ENCODE measurements around the gene TMEM63A.

The TMEM63A gene

GRCh38 chr1:225863167-225863566 lies 19.0 kb downstream of the TMEM63A start:
- no peak for DNase-seq

- no peak for DNase-seq
Observed at GRCh38 chr1:225862581-225862950, 19.6 kb downstream of the TMEM63A start.

DNA sequence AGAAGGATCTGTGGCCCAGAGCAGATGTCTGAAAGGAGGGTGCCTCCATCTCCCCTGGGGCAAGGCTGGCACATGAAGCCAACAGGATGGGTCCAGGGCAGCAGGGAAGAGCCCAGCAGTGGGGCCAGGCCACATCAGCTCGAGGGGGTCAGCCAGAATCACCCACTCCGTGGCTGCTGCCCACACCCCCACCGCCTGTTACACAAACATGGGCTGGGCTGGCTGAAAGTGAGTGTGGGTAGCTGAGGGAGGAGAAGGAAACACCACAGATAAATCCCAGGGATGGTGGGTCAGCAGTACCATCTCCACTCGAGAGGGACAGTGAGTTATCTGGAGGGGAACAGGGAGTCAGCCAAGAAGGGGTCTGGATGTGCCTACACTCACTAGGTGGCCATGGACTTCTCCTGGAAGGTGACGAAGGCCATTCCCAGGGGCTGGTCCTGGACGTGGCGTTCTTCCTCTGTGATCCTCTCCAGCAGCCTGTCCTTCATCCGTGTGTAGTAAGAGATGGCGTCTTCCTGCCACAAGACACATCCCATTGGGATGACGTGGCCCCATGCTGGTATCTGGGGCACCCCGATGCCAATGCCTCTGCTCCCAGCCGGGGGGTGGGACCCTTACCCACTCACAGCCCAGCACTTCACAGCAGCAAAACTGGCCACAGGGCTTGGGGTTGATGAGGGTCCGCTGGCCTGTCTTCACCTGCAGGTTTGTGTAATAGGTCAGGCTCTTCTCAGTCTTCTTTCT lies 20.2 kb downstream of the TMEM63A start:
- DNase-seq = no peak

- no peak for DNase-seq
Observed at GRCh38 chr1:225860876-225861441, 21.2 kb downstream of the TMEM63A start.

GRCh38 chr1:225860107-225860506 lies 22.1 kb downstream of the TMEM63A start:
- DNase-seq = no peak

GRCh38 chr1:225859151-225859550 lies 23.0 kb downstream of the TMEM63A start:
- DNase-seq = no peak

GRCh38 chr1:225857256-225857655 lies 24.9 kb downstream of the TMEM63A start:
- no peak for DNase-seq

DNA sequence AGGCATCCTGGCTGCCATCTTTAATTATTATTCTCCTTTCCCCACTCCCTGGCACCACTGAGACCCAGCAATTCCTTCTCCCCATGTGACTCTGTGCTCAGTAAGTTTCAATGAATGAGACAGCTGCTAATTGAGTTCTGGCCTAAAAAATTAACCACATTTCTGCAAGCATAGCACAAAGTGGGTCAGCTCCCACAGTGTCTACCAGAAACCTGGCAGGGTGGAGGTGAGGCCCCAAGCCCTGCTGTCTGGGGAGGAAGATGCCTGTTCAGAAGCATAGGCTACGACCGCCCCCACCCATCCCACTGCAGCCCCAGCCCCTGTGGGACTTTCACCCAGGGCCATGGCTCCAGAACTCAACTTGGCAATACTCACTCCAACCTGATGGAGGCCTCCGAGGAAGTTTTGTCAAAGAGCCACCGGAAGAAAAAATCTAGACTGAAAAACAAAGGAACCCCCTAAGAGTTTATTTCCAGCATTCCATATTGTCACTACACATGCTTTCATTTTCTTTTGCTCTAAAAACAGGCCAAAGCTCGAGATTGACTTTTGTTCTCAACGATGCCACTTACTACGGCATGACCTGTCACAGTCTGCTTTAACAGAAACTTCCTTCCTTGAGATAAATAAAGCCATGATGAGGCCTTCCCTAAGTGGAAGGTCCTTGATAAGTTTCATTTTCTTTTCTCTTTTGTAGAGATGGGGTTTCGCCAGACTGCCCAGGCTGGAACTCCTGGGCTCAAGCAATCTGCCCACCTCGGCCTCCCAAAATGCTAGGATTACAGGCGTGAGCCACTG lies 26.5 kb downstream of the TMEM63A start:
- DNase-seq = no peak

DNA sequence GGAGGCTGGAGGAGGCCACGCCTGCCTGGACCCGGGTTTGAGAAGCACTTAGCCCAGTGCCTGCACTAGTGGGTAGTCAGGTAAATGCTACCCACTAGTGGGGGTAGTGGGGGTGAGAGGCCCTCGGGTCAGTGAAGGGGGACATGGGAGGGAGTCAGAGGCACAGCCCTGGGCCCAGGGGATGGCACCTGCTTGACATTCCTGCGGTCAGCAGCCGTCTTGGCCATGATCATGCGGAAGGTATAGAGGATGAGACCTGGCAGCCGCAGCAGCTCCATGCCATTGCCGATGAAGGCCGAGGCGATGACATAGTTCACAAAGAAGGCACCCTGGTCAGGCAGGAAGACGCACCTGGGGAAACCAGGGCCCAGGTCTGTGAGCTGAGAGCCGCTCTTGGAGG lies 28.7 kb downstream of the TMEM63A start:
- no peak for DNase-seq

DNA sequence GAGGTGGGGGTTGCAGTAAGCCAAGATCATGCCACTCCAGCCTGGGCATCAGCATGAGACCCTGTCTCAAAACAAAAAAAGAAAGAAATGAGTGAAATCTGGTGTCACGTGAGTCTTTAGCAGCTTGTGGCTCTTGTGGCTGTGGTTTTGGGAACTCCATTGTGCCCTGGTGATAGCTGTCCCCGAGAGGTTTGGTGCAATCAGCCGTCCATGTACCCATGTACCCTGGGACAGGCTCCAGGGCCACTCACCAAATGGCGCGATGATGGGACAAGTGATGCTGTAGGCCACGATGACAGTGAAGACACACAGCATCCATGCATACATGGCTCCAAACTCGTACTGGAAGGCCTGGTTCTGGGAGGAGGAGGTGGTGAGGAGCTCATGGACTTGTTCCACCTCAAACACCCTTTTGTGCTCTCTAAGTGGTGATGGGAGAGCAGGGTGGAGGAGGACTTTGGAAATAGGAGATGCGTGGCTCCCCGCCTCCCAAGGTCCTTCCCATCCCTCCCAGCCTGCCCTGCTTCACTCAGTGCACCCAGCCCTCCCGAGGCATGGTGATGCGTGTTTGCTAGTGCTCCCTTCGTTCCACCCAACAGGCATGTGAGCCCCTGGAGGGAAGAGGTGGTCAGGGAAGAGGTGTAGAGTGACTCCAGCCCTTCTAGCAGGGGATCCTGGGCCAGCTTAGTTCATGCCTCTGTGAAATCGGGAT lies 29.6 kb downstream of the TMEM63A start:
- DNase-seq = no peak

- DNase-seq = no peak
Observed at GRCh38 chr1:225851805-225852204, 30.4 kb downstream of the TMEM63A start.

- no peak for DNase-seq
Observed at GRCh38 chr1:225850370-225850769, 31.8 kb downstream of the TMEM63A start.

DNA sequence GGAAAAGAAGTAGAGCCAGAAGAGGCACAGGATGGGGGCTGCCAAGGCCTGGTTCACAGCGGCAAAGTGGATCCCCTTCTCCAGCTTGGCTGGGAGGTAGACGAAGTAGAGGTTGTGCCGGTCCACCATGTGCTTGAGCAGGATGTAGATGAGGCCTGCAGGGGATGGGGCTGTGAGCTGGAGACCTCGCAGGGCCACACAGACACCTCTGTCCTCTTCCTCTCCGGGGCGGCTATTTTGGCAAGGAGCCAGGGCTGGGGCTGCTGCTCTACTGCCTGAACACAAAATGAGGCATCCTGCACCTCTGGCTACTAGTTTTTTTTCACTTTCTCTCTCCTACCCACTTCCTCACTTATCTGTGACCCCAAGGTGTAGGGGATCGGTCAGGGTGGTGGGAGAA lies 32.3 kb downstream of the TMEM63A start:
- no peak for DNase-seq

DNA sequence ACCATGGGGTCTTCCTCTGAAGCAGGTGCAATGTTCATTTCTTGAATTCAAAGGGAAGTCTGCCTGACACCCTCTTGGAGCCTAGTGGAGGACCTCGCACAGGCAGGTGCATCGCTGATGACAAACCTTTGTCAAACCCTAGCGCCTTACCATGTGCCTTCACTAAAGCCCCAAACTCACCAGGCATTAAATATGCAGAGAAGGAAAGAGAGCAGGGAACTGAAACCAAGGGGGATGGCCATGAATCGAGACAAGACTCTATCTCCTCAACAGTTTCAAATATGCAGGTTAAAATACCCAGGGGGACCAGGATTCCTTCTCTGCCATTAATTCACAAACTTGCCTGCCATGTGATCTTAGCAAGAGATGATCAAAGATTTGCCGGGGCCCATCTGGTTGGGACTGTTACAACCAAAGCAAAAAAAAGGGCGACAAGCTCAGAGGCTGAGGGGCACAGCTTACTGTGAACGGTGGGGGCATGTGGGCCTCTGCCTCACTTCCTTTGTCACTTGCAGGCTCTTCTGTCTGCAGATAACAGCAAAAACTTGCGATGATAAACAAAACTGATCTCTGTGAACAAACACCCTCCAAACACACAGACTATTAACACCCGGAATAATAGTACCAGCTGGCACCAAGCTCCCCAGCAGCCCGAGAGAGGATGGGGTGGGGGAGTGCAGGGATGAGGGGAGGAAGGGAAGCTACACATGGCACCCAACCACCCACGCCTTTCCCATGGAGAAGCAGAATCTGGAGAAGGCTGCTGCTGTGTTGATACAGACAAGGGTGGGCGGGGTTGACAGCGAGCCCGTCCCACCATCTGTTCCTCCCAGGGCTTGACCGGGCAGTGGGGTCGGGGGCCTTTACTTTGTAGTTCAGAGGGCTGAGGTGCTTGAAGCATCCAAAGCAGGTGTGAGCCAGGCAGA lies 33.9 kb downstream of the TMEM63A start:
- DNase-seq = no peak

DNA sequence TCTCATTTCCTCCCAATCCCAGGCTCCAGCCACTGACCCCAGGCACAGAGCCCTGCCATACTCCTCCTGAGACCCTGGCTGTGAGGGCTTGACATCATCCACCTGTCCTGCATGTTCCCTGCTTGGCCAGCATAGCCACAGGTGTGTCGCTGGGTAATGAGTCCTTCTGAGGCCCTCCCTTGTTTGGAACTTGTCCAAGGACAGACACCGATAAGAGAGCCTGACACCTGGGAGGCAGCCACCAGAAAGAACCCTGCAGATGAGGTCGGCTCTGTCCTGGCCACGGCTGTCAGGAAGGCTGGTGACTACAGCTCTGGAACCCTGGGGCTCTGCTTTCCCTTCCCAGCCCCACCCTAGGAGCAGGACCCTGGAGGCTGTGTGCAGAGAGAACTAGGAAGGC lies 34.6 kb downstream of the TMEM63A start:
- DNase-seq = no peak

DNA sequence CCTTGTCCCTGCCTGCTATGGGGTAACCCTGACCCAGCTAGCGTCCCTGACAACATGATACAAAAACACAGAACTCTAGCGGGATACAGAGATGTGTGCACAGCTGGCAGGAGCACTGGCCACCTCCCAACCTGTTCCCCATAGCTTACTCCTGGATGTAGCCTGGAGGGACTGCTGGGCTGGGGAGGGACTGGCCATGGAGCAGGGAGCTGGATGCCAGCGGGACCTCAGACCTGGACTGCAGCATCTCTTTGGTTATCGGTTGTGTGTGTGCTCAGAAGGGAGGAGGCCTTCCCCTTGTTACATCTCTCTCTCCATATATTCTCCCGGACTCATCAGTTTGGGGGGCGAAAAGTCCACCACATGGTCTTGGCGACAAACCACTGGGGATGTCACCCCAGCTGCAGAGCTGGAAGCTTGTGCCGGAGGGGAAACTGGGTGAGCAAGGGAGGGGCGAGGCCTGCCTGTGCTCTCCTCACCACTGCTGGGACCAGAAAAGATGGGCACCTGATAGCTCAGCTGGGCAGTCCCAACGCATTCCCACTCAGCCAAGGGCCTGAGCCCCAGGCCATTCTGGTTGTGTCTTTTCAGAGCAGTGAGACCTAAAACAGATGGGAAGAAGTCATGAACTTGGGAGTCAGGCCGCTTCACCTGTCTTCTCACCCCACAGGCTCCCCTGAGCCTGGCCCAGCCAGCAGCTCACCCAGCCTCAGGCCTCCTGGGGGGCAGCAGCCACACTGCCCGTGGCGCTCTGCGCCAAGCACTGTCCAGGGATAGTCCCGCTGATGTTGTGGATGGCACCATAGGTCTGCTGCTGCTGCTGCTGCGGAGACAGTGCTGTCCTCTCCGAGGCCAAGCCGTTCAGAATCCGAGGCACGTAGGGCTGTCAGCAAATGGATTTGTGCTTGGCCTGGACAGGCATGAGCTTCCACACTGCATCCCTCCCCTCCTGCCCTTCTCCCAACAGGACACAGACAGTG lies 35.6 kb downstream of the TMEM63A start:
- DNase-seq = no peak

GRCh38 chr1:225845571-225846259 lies 36.5 kb downstream of the TMEM63A start:
- DNase-seq = no peak

DNA sequence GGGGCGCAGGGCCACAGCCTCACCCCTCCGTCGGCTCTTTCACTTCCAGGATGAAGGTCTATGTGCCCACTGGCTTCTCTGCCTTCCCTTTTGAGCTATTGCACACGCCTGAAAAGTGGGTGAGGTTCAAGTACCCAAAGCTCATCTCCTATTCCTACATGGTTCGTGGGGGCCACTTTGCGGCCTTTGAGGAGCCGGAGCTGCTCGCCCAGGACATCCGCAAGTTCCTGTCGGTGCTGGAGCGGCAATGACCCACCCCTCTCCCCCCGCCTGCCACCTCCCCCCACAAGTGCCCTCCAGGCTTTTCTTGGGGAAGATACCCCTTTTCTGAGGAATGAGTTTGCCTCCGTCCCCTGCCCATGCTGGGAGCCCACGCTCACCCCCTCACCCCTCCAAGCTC lies 37.1 kb downstream of the TMEM63A start:
- DNase-seq = no peak

DNA sequence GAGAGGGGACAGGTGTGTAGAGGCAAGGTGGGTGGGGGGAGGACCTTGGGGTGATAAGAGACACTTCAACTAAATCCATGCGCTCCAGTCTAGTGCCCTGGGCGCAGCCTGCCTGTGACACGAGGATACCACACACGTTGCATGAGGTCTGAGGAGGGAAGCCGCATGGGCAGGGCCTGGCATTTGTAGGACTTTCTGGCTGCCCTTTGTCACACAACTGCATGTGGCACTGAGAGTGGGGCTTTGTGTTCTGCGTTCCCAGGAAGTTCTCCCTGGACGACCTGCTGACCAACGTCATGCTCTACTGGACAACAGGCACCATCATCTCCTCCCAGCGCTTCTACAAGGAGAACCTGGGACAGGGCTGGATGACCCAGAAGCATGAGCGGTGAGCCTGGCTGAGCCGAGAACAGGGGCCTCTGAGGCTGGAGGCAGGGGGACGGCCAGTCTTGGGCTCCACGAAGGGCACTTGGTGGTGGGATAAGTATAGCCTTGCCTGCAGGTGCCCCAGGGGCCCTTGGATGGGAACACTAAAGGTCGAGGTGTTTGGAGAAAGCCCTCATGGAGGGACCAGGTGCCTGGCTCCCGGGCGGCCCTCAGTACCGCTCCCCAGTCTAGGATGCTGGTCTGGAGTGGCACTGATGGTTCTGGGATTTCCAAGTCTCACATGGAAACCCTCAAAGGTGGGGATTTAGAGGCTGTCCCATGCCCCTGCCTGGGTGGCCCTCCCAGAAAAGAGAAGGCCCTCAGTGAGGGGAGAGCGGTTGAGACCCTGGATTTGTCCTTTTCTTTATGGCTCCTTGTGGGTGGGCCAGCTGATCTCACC lies 37.7 kb downstream of the TMEM63A start:
- DNase-seq = no peak

DNA sequence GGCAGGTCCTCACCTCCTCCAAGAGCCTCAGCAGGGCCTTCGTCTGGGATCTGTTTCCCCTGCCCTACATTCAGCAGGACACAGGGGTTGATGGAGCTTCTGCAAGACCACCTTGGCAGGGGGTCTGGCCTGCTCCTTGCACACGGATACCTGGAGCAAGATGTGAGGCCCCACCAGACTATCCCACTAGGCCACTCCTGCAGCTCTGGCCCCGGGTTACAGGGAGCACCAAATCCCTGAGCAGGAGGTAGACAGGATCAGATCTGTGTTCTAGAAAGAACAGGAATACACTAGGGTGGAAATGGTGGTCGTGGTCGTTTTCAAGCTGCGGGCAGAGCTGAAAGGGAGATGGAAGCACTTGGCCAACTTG lies 38.8 kb downstream of the TMEM63A start:
- DNase-seq = no peak
